OCI-LY7 (cell line): ENCODE measurements around the gene OXLD1. TPM values are rescaled to one million over a fixed set of nuclear protein-coding genes. Genes with fewer than 3 reads are reported as not detected.
A peak's percentile ranks its signal among the peaks of the same experiment; 100 is the strongest.

Source experiments
- BruUV-seq: library from RNA; stranded (reverse); fragments of 400-500 nt; replicated peaks from 2 replicates; lab custom pipeline; 2021; lab: Mats Ljungman, UMichigan
- CTCF ChIA-PET: fragments of 300-600 bp; sonication (Branson Sonifier 250); formaldehyde crosslinking; loops from one replicate; lab custom pipeline; 2022; ENCODE audit warnings: antibody characterized with exemption; ENCODE audit not compliant: unreplicated experiment; lab: Charles Lee
- POLR2A ChIA-PET: fragments of 300-600 bp; sonication (Branson Sonifier 250); formaldehyde crosslinking; loops from one replicate; lab custom pipeline; 2022; ENCODE audit warnings: antibody characterized with exemption; lab: Charles Lee
- DNase-seq: peaks from one replicate; pipeline ENCODE4 v3.0.0-alpha.2; 2015; ENCODE audit warnings: low spot score
- H2AFZ ChIP-seq: fragments of 200-600 bp; sonication (generic), shearing (Covaris generic); 2 replicates; pipeline ENCODE4 v1.6.1; 2014; ENCODE audit warnings: mild to moderate bottlenecking, antibody characterized with exemption, low read length, moderate library complexity
- H3K27ac ChIP-seq: fragments of 200-600 bp; sonication (generic); 2 replicates; pipeline ENCODE4 v1.5.1; 2014; ENCODE audit warnings: mixed run types, low read depth, mild to moderate bottlenecking, moderate library complexity, low read length, inconsistent platforms; ENCODE audit not compliant: poor library complexity, severe bottlenecking
- H3K36me3 ChIP-seq: fragments of 200-600 bp; sonication (generic); 2 replicates; pipeline ENCODE4 v1.6.1; 2014; ENCODE audit warnings: mild to moderate bottlenecking, antibody characterized with exemption, low read length, moderate library complexity, mixed read lengths; ENCODE audit not compliant: insufficient read depth
- H3K4me1 ChIP-seq: fragments of 200-600 bp; sonication (generic); 2 replicates; pipeline ENCODE4 v1.5.1; 2014; ENCODE audit warnings: mild to moderate bottlenecking, low read length; ENCODE audit not compliant: insufficient read depth, poor library complexity, severe bottlenecking
- H3K4me2 ChIP-seq: fragments of 200-600 bp; sonication (generic); 2 replicates; pipeline ENCODE4 v1.6.1; 2014; ENCODE audit warnings: mild to moderate bottlenecking, low read length
- H3K4me3 ChIP-seq: fragments of 200-600 bp; sonication (generic); 2 replicates; pipeline ENCODE4 v1.5.1; 2014; ENCODE audit warnings: mild to moderate bottlenecking, low read depth, low read length; ENCODE audit not compliant: poor library complexity, severe bottlenecking
- H3K79me2 ChIP-seq: fragments of 200-600 bp; sonication (generic); 2 replicates; pipeline ENCODE4 v1.6.1; 2016; ENCODE audit warnings: low read depth, mild to moderate bottlenecking, low read length, moderate library complexity, mixed read lengths; ENCODE audit not compliant: insufficient read depth
- H3K9me2 ChIP-seq: fragments of 200-600 bp; sonication (generic); 2 replicates; pipeline ENCODE4 v1.6.1; 2016; ENCODE audit warnings: mild to moderate bottlenecking, low read length, mixed read lengths; ENCODE audit not compliant: insufficient read depth
- H3K9me3 ChIP-seq: fragments of 200-600 bp; sonication (generic); 2 replicates; pipeline ENCODE4 v1.6.1; 2014; ENCODE audit warnings: mild to moderate bottlenecking, mixed run types, low read length, mixed read lengths
- H4K20me1 ChIP-seq: fragments of 200-600 bp; sonication (generic); 2 replicates; pipeline ENCODE4 v1.6.1; 2014; ENCODE audit warnings: mild to moderate bottlenecking, antibody characterized with exemption, low read length, moderate library complexity, mixed read lengths; ENCODE audit not compliant: insufficient read depth
- EZH2phosphoT487 ChIP-seq: fragments of 200-600 bp; sonication (generic); IDR thresholded peaks from 2 replicates; pipeline ENCODE4 v1.6.1; 2018; ENCODE audit warnings: low read depth, borderline replicate concordance, mild to moderate bottlenecking, mixed run types, antibody characterized with exemption, low read length, moderate library complexity, mixed read lengths
- intact Hi-C: fragments of 100-400 bp; cut with micrococcal nuclease; formaldehyde crosslinking; loops from one replicate; pipeline ENCODE4 v1.10.0; 2022; ENCODE audit not compliant: unreplicated experiment
- total RNA-seq, 2 experiments: library from RNA; depleted of rRNA in 1 of 2; stranded (reverse); fragments of >200 nt in 1 of 2; shearing (Covaris generic) in 1 of 2; gene quantifications; 2 replicates each; pipeline ENCODE4 v1.2.3, GENCODE V29; 2014 to 2022
- TF ChIP-seq, protein P1 (sequence below): fragments of 200-600 bp; sonication (generic); conservative IDR thresholded peaks from 2 replicates; pipeline ENCODE4 v1.5.1; 2014; ENCODE audit warnings: mild to moderate bottlenecking, antibody characterized with exemption, low read length, moderate library complexity, mixed read lengths

OXLD1 gene
- total RNA-seq, 2 experiments from 2014 or later = 116 to 151 TPM

DNA sequence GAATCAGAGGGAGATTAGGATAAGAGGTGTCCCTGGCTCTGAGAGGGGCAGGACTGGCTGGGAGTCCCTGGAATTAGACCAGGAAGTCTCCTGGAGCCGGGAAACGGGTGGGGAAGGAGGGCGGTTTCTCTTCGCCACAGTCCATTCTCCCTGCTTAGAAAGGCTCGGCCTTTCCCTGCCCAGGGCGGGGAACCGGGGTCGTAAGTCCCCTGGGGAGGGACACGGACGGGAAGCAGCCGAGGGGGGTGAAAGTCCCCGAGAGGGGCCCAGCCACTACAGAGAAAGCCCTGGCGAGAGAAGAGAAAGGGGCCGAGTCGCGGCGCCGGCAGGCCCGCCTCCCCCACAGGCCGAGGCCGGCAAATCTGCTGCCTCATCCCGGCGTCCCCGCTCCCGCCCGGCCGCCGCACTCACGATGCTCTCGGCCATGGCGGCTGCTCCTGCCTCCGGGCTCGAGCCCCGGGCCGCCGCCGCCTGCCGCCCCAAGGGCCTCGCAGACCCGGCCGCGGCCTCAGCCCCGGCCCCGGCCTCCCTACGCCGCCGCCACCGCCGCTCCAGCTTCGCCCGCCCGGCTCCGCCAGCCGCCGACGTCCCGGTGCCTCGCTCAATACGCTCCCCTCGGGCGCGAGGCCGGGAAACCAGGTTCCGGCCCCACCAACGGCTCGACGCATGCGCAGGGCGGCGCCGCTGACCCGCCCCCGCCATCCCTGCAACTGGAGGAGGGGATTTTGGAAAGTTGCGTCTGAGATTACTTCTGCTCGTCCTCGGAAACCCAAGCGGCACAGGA is 29.7 kb downstream of the OXLD1 start, which contains the start of the genes NPLOC4 and TSPAN10:
TSS of gene NPLOC4 (minus strand) at position 608 of the 784 bp plus-strand sequence. CDS start at position 426, 182 bp downstream.
TSS of gene TSPAN10 (plus strand) at position 692 of the 784 bp plus-strand sequence. CDS start 5,217 bp downstream, outside the sequence.
- H2AFZ ChIP-seq = peak within 1 kb of the TSS; percentile 98
- H3K4me1 ChIP-seq = peaks cover 15% of the 10 kb centered on the region
- intact Hi-C loops = loop anchor here (1.0 to 5.0 kb wide), 2 partner anchors 30 to 84 kb away; partner anchors contain the start of genes CCDC137, FAAP100 and OXLD1
- H3K4me3 ChIP-seq = peak within 1 kb of the TSS; percentile 84
- POLR2A ChIA-PET = no interaction called here
- peak within 1 kb of the TSS; percentile 87 for H3K4me2 ChIP-seq
- TF ChIP-seq, protein P1, sequence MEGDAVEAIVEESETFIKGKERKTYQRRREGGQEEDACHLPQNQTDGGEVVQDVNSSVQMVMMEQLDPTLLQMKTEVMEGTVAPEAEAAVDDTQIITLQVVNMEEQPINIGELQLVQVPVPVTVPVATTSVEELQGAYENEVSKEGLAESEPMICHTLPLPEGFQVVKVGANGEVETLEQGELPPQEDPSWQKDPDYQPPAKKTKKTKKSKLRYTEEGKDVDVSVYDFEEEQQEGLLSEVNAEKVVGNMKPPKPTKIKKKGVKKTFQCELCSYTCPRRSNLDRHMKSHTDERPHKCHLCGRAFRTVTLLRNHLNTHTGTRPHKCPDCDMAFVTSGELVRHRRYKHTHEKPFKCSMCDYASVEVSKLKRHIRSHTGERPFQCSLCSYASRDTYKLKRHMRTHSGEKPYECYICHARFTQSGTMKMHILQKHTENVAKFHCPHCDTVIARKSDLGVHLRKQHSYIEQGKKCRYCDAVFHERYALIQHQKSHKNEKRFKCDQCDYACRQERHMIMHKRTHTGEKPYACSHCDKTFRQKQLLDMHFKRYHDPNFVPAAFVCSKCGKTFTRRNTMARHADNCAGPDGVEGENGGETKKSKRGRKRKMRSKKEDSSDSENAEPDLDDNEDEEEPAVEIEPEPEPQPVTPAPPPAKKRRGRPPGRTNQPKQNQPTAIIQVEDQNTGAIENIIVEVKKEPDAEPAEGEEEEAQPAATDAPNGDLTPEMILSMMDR = no peak
- no peak for TF ChIP-seq EZH2phosphoT487
- no peaks in the 10 kb centered on the region for H3K9me3 ChIP-seq
- peak within 1 kb of the TSS; percentile 14 for H3K27ac ChIP-seq
- H3K36me3 ChIP-seq = peaks cover 27% of the 10 kb centered on the region
- CTCF ChIA-PET = interaction anchor here (0.6 kb wide), 1 partner anchor 465 kb away, joined by 3 read pairs; no protein-coding TSS in a partner anchor
- peaks cover 13% of the 10 kb centered on the region; the same call in 1 of the 2 replicates for H4K20me1 ChIP-seq
- no TSS peak for BruUV-seq
- H3K9me2 ChIP-seq = no peaks in the 10 kb centered on the region
- peaks cover 49% of the 10 kb centered on the region for H3K79me2 ChIP-seq
- peak; percentile 93 for DNase-seq

GRCh38 chr17:81635973-81636504 is 30.4 kb downstream of the OXLD1 start:
- H2AFZ ChIP-seq = peak overlapping the region; percentile 24; the same call in 1 of the 2 replicates
- TF ChIP-seq, protein P1 = no peak
- no peak for TF ChIP-seq EZH2phosphoT487
- BruUV-seq = no TSS peak
- peak overlapping the region; percentile 84 for H3K4me3 ChIP-seq
- ChIA-PET CTCF (no interaction called here), POLR2A (no interaction called here)
- peak; percentile 20 for DNase-seq
- intact Hi-C loops = loop anchor here (5.0 kb wide), 1 partner anchor 84 kb away; the partner anchor contains the start of gene FAAP100
- H3K36me3 ChIP-seq = peaks cover 31% of the 10 kb centered on the region
- peak overlapping the region; percentile 87 for H3K4me2 ChIP-seq
- H3K9me3 ChIP-seq = no peaks in the 10 kb centered on the region
- H3K9me2 ChIP-seq = no peaks in the 10 kb centered on the region
- peaks cover 15% of the 10 kb centered on the region for H3K4me1 ChIP-seq
- peak overlapping the region; percentile 14 for H3K27ac ChIP-seq
- H3K79me2 ChIP-seq = peaks cover 50% of the 10 kb centered on the region
- peaks cover 13% of the 10 kb centered on the region; the same call in 1 of the 2 replicates for H4K20me1 ChIP-seq
